ENCODE results near the gene UAP1.

UAP1 gene

GRCh38 chr1:162649583-162649982, 88.1 kb downstream of the UAP1 start:
- FAIRE-seq (no peak), DNase-seq (ENCODE audit: insufficient read length, low spot score) (no peak)

Data from HTR-8/SVneo (cell line).